ENCODE results near the gene CENPV.

Gene CENPV

DNA sequence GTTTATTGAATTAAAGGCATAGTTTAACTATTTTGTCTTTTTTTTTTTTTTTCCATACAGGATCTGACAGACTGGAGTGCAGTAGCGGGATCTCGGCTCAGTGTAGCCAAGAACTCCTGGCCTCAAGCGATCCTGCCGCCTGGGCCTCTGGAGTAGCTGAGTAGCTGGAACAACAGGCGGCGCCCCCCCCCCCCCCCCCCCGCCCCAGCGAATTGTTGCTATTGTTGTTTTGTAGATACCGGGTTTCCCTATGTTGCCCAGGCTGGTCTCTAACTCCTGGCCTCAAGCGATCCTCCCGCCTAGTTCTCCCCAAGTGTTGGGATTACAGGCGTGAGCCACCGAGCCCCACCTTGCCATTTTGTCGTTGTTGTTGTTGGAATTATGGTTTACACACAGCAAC lies 1.3 kb upstream of the CENPV start:
- H3K4me2 ChIP-seq (ENCODE audit: low read depth, low read length, poor library complexity, severe bottlenecking) = no peak overlapping the region
- H2AFZ ChIP-seq (ENCODE audit: low read length) = no peak overlapping the region
- H3K9me2 ChIP-seq (replicated peaks; ENCODE audit: low read depth, low read length) = no peaks in the 10 kb centered on the region
- H3K4me1 ChIP-seq (ENCODE audit: insufficient read depth, low read length, poor library complexity, severe bottlenecking) = peaks cover 21% of the 10 kb centered on the region
- H3K9me3 ChIP-seq (ENCODE audit: insufficient read depth, low read depth, low read length) = no peaks in the 10 kb centered on the region
- H4K20me1 ChIP-seq (ENCODE audit: insufficient read depth, low read length, poor library complexity, severe bottlenecking) = peaks cover 26% of the 10 kb centered on the region
- no peaks in the 10 kb centered on the region for H3K27me3 ChIP-seq (ENCODE audit: insufficient read depth, low read length, poor library complexity, severe bottlenecking)
- no peak overlapping the region for H3K9ac ChIP-seq (ENCODE audit: low read depth, low read length, poor library complexity, severe bottlenecking)
- H3K4me3 ChIP-seq (ENCODE audit: low read length, poor library complexity, severe bottlenecking) = no peak overlapping the region
- H3K79me2 ChIP-seq (ENCODE audit: insufficient read depth, low read length) = peaks cover 35% of the 10 kb centered on the region
- H3F3A ChIP-seq (ENCODE audit: low read depth) = no peaks in the 10 kb centered on the region
- TF ChIP-seq EZH2phosphoT487 (IDR thresholded peaks at IDR 0.05; ENCODE audit: borderline replicate concordance) = no peak
- TF ChIP-seq, protein P1, sequence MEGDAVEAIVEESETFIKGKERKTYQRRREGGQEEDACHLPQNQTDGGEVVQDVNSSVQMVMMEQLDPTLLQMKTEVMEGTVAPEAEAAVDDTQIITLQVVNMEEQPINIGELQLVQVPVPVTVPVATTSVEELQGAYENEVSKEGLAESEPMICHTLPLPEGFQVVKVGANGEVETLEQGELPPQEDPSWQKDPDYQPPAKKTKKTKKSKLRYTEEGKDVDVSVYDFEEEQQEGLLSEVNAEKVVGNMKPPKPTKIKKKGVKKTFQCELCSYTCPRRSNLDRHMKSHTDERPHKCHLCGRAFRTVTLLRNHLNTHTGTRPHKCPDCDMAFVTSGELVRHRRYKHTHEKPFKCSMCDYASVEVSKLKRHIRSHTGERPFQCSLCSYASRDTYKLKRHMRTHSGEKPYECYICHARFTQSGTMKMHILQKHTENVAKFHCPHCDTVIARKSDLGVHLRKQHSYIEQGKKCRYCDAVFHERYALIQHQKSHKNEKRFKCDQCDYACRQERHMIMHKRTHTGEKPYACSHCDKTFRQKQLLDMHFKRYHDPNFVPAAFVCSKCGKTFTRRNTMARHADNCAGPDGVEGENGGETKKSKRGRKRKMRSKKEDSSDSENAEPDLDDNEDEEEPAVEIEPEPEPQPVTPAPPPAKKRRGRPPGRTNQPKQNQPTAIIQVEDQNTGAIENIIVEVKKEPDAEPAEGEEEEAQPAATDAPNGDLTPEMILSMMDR (conservative IDR thresholded peaks at IDR 0.05; ENCODE audit: low read length) = no peak
- no peaks in the 10 kb centered on the region for H3K36me3 ChIP-seq (ENCODE audit: insufficient read depth, low read length)

DNA sequence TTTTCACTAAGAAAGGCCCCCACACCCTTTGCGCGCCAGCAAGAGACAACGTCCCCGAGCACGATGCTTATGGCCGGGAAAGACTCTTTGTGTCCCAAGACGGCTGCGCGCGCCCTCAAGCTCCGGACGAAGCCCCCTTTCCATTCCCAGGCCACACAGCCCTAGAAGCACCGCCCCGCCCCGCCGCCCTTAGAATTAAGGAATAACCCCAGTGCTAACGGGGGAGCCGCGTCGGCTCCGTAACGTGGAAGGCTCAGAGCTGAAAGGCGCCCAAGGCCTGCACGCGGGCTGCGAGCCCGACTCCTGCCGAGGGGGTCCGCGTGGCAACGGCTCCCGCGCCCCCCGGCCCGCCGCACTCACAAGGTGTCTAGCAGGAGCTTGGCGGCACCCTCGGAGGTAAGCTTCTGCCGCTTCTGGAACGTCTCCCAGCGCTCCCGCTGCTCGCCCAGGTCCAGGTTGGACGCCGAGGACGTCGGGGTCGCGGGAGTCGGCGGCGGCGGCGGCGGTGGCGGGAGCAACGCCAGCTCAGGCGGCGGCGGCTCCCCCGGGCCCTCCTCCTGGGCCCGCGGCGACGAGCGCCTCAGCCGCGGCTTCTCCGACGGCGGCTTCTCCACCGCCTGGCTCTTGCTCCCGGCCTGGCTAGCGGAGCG lies 477 bp downstream of the CENPV start:
- Histone ChIP-seq H2AFZ (ENCODE audit: low read length) (peak overlapping the region; percentile 81), H3F3A (ENCODE audit: low read depth) (no peaks in the 10 kb centered on the region), H3K9ac (ENCODE audit: low read depth, low read length, poor library complexity, severe bottlenecking) (peak overlapping the region; percentile 80), H3K27me3 (ENCODE audit: insufficient read depth, low read length, poor library complexity, severe bottlenecking) (no peaks in the 10 kb centered on the region), H3K9me3 (ENCODE audit: insufficient read depth, low read depth, low read length) (no peaks in the 10 kb centered on the region), H3K4me3 (ENCODE audit: low read length, poor library complexity, severe bottlenecking) (peak overlapping the region; percentile 84), H3K4me2 (ENCODE audit: low read depth, low read length, poor library complexity, severe bottlenecking) (peak overlapping the region; percentile 90), H4K20me1 (ENCODE audit: insufficient read depth, low read length, poor library complexity, severe bottlenecking) (peaks cover 28% of the 10 kb centered on the region), H3K79me2 (ENCODE audit: insufficient read depth, low read length) (peaks cover 49% of the 10 kb centered on the region), H3K9me2 (replicated peaks; ENCODE audit: low read depth, low read length) (no peaks in the 10 kb centered on the region), H3K4me1 (ENCODE audit: insufficient read depth, low read length, poor library complexity, severe bottlenecking) (peaks cover 23% of the 10 kb centered on the region), H3K36me3 (ENCODE audit: insufficient read depth, low read length) (peaks cover 11% of the 10 kb centered on the region)
- TF ChIP-seq, protein P1 (conservative IDR thresholded peaks at IDR 0.05; ENCODE audit: low read length) = no peak
- no peak for TF ChIP-seq EZH2phosphoT487 (IDR thresholded peaks at IDR 0.05; ENCODE audit: borderline replicate concordance)

DNA sequence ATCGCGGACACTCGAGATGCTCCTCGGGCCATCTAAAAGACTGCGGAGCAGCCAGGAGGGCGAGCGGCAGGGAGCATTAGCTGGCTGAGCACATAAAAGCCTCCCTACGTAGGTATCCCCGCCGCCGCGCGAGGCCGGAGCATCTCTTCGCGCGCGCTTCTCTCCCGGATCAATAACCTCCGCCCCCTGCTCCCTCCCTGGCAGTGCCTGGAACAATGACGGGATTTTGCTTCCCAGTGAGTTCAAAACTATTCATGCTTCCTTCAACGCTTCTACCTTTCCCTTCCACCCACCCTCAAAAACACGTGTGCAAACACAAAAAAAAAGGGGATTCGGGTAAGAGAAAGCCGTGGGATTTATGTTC lies 984 bp downstream of the CENPV start:
- H4K20me1 ChIP-seq (ENCODE audit: insufficient read depth, low read length, poor library complexity, severe bottlenecking) = peaks cover 32% of the 10 kb centered on the region
- peaks cover 23% of the 10 kb centered on the region for H3K4me1 ChIP-seq (ENCODE audit: insufficient read depth, low read length, poor library complexity, severe bottlenecking)
- no peaks in the 10 kb centered on the region for H3K9me3 ChIP-seq (ENCODE audit: insufficient read depth, low read depth, low read length)
- H3K79me2 ChIP-seq (ENCODE audit: insufficient read depth, low read length) = peaks cover 49% of the 10 kb centered on the region
- no peaks in the 10 kb centered on the region for H3F3A ChIP-seq (ENCODE audit: low read depth)
- H3K27me3 ChIP-seq (ENCODE audit: insufficient read depth, low read length, poor library complexity, severe bottlenecking) = no peaks in the 10 kb centered on the region
- peak overlapping the region; percentile 84 for H3K4me3 ChIP-seq (ENCODE audit: low read length, poor library complexity, severe bottlenecking)
- peak overlapping the region; percentile 80 for H3K9ac ChIP-seq (ENCODE audit: low read depth, low read length, poor library complexity, severe bottlenecking)
- no peaks in the 10 kb centered on the region for H3K9me2 ChIP-seq (replicated peaks; ENCODE audit: low read depth, low read length)
- H3K36me3 ChIP-seq (ENCODE audit: insufficient read depth, low read length) = peaks cover 14% of the 10 kb centered on the region
- TF ChIP-seq EZH2phosphoT487 (IDR thresholded peaks at IDR 0.05; ENCODE audit: borderline replicate concordance) = no peak
- TF ChIP-seq, protein P1 (conservative IDR thresholded peaks at IDR 0.05; ENCODE audit: low read length) = no peak
- peak overlapping the region; percentile 90 for H3K4me2 ChIP-seq (ENCODE audit: low read depth, low read length, poor library complexity, severe bottlenecking)
- H2AFZ ChIP-seq (ENCODE audit: low read length) = peak overlapping the region; percentile 81; the same call in 1 of the 2 replicates
